H1 (cell line): ENCODE results near the gene CACNB2. TPM values are rescaled to one million over a fixed set of nuclear protein-coding genes. Genes with fewer than 3 reads are reported as not detected.

Experiments
- CTCF ChIA-PET: fragments of 300-600 bp; sonication (Branson Sonifier 250); formaldehyde crosslinking; loops from one replicate; lab custom pipeline; 2021; ENCODE audit not compliant: partially characterized antibody; lab: Charles Lee
- POLR2A ChIA-PET: fragments of 300-600 bp; sonication (Branson Sonifier 250); formaldehyde crosslinking; loops from one replicate; lab custom pipeline; 2021; ENCODE audit warnings: inconsistent platforms; ENCODE audit not compliant: partially characterized antibody; lab: Charles Lee
- DNase-seq, 2 experiments: peaks; one replicate each; pipeline versions ENCODE4 v3.0.0 to v3.0.0-alpha.2; 2010 to 2022; ENCODE audit warnings: low spot score in 2 of 2, low read depth in 1 of 2, mixed read lengths in 1 of 2
- FAIRE-seq: peaks from 2 replicates; lab custom pipeline; 2011; peaks lifted over from hg19 to GRCh38; lab: Jason Lieb, UNC
- H2AFZ ChIP-seq: 2 replicates; pipeline ENCODE4 v1.8.1; 2012; ENCODE audit warnings: low read length, inconsistent platforms
- H2AK5ac ChIP-seq: 2 replicates; pipeline ENCODE4 v1.6.1; 2013; ENCODE audit warnings: low read depth, low read length
- H2BK120ac ChIP-seq: replicated peaks from 2 replicates; pipeline ENCODE3; 2013; ENCODE audit warnings: low read depth, low read length, inconsistent platforms
- H2BK12ac ChIP-seq: 2 replicates; pipeline ENCODE4 v1.6.1; 2013; ENCODE audit warnings: low read depth, low read length
- H2BK15ac ChIP-seq: 2 replicates; pipeline ENCODE4 v1.6.1; 2013; ENCODE audit warnings: low read length
- H2BK20ac ChIP-seq: 2 replicates; pipeline ENCODE4 v1.6.1; 2013; ENCODE audit warnings: low read length
- H2BK5ac ChIP-seq: 2 replicates; pipeline ENCODE4 v1.6.1; 2013; ENCODE audit warnings: low read depth, low read length
- H3K14ac ChIP-seq: 2 replicates; pipeline ENCODE4 v1.6.1; 2013; ENCODE audit warnings: inconsistent platforms; ENCODE audit not compliant: insufficient read length
- H3K18ac ChIP-seq: 2 replicates; pipeline ENCODE4 v1.6.1; 2013; ENCODE audit warnings: low read length; ENCODE audit errors: extremely low read depth
- H3K23ac ChIP-seq: 2 replicates; pipeline ENCODE4 v1.6.1; 2013; ENCODE audit warnings: inconsistent platforms; ENCODE audit not compliant: insufficient read length
- H3K23me2 ChIP-seq: 2 replicates; pipeline ENCODE4 v1.6.1; 2013; ENCODE audit warnings: low read depth, low read length
- H3K27ac ChIP-seq: 2 replicates; pipeline ENCODE4 v1.6.1; 2011; ENCODE audit warnings: low read depth, low read length, inconsistent platforms
- H3K27me3 ChIP-seq, 4 experiments: replicated peaks in 1 of 4; 1 replicate in 1 of 4; 2 replicates in 3 of 4; pipeline versions ENCODE4 v1.6.1 to v1.8.1; 2011 to 2013; ENCODE audit warnings: low read length in 3 of 4, mild to moderate bottlenecking in 3 of 4, inconsistent platforms in 2 of 4, mixed read lengths in 2 of 4, moderate library complexity in 1 of 4; ENCODE audit not compliant: control insufficient read depth in 3 of 4, insufficient read depth in 3 of 4; ENCODE audit errors: extremely low read depth in 1 of 4
- H3K36me3 ChIP-seq, 4 experiments: 2 replicates each; pipeline versions ENCODE4 v1.6.1 to v1.8.1; 2011 to 2013; ENCODE audit warnings: mild to moderate bottlenecking in 4 of 4, low read length in 3 of 4, moderate library complexity in 2 of 4, control low read depth in 1 of 4, inconsistent platforms in 1 of 4; ENCODE audit not compliant: insufficient read depth in 4 of 4, control insufficient read depth in 2 of 4
- H3K4ac ChIP-seq: replicated peaks from 2 replicates; pipeline ENCODE3; 2013; ENCODE audit warnings: low read length, low read depth, mixed read lengths, inconsistent platforms; ENCODE audit not compliant: insufficient read length
- H3K4me1 ChIP-seq, 4 experiments: replicated peaks in 1 of 4; 1 replicate in 1 of 4; 2 replicates in 3 of 4; pipeline versions ENCODE4 v1.6.1 to v1.8.1; 2011 to 2013; ENCODE audit warnings: low read length in 3 of 4, inconsistent platforms in 2 of 4, mixed read lengths in 1 of 4; ENCODE audit not compliant: insufficient read depth in 4 of 4, control insufficient read depth in 3 of 4
- H3K4me2 ChIP-seq, 2 experiments: 2 replicates each; pipeline versions ENCODE4 v1.6.1 to v1.8.1; 2011 to 2013; ENCODE audit warnings: low read depth in 2 of 2, low read length in 2 of 2, control low read depth in 1 of 2, inconsistent platforms in 1 of 2, mild to moderate bottlenecking in 1 of 2; ENCODE audit not compliant: insufficient read depth in 1 of 2
- H3K4me3 ChIP-seq, 4 experiments: fragments of 200-600, 300-600 bp in 1 of 4; sonication (generic), shearing (Covaris generic), sonication (Bioruptor Twin) in 1 of 4; 2 replicates each; pipeline versions ENCODE4 v1.5.1 to v1.8.1; 2011 to 2016; ENCODE audit warnings: low read length in 4 of 4, low read depth in 3 of 4, control low read depth in 2 of 4, inconsistent platforms in 2 of 4, mild to moderate bottlenecking in 2 of 4, mixed read lengths in 1 of 4, moderate library complexity in 1 of 4; ENCODE audit not compliant: insufficient read depth in 2 of 4; ENCODE audit errors: extremely low read depth in 1 of 4
- H3K56ac ChIP-seq: replicated peaks from 2 replicates; pipeline ENCODE3; 2013; ENCODE audit warnings: low read depth, mild to moderate bottlenecking, mixed read lengths, low read length, inconsistent platforms; ENCODE audit not compliant: insufficient read length
- H3K79me1 ChIP-seq: 2 replicates; pipeline ENCODE4 v1.6.1; 2013; ENCODE audit warnings: low read depth, low read length, control low read depth
- H3K79me2 ChIP-seq, 2 experiments: 2 replicates each; pipeline versions ENCODE4 v1.6.1 to v1.8.1; 2012 to 2013; ENCODE audit warnings: low read length in 2 of 2, mild to moderate bottlenecking in 2 of 2, inconsistent platforms in 1 of 2; ENCODE audit not compliant: insufficient read depth in 2 of 2, control insufficient read depth in 1 of 2
- H3K9ac ChIP-seq, 4 experiments: replicated peaks in 1 of 4; 1 replicate in 1 of 4; 2 replicates in 3 of 4; pipeline versions ENCODE4 v1.6.1 to v1.8.1; 2011 to 2013; ENCODE audit warnings: low read depth in 3 of 4, low read length in 3 of 4, control low read depth in 2 of 4, mild to moderate bottlenecking in 2 of 4, moderate library complexity in 2 of 4, inconsistent platforms in 1 of 4; ENCODE audit errors: extremely low read depth in 1 of 4
- H3K9me3 ChIP-seq, 2 experiments: 2 replicates each; pipeline versions ENCODE4 v1.6.1 to v1.8.1; 2012 to 2013; ENCODE audit warnings: mild to moderate bottlenecking in 2 of 2, moderate library complexity in 2 of 2, control low read depth in 1 of 2, inconsistent platforms in 1 of 2, low read depth in 1 of 2, low read length in 1 of 2, mixed read lengths in 1 of 2; ENCODE audit not compliant: insufficient read depth in 2 of 2
- H4K20me1 ChIP-seq, 2 experiments: replicated peaks in 1 of 2; 2 replicates each; pipeline versions ENCODE3 to v1.8.1; 2011 to 2013; ENCODE audit warnings: inconsistent platforms in 2 of 2, low read length in 2 of 2, mild to moderate bottlenecking in 1 of 2; ENCODE audit not compliant: insufficient read depth in 2 of 2, control insufficient read depth in 1 of 2
- H4K5ac ChIP-seq: 2 replicates; pipeline ENCODE4 v1.6.1; 2013; ENCODE audit warnings: low read length, low read depth, mixed read lengths, inconsistent platforms; ENCODE audit not compliant: insufficient read length
- H4K8ac ChIP-seq: 2 replicates; pipeline ENCODE4 v1.8.0; 2013; ENCODE audit warnings: mild to moderate bottlenecking, moderate library complexity, low read length, inconsistent platforms; ENCODE audit not compliant: insufficient read depth; ENCODE audit errors: extremely low read depth
- H4K91ac ChIP-seq: replicated peaks from 2 replicates; pipeline ENCODE3; 2013; ENCODE audit warnings: low read length, mixed read lengths, inconsistent platforms; ENCODE audit not compliant: insufficient read length
- ASH2L ChIP-seq: fragments of 200-600, 300-600 bp; sonication (generic); IDR thresholded peaks from one replicate; pipeline ENCODE4 v1.7.1; 2017; ENCODE audit warnings: low read length
- CBX5 ChIP-seq: fragments of 300-800, 300-1000 bp; sonication (generic); IDR thresholded peaks from 2 replicates; pipeline ENCODE4 v1.7.1; 2016; ENCODE audit warnings: antibody characterized with exemption, low read length, low read depth
- CEBPB ChIP-seq: IDR thresholded peaks from 2 replicates; pipeline ENCODE4 v1.6.1; 2012; ENCODE audit warnings: low read depth, low read length
- CREB1 ChIP-seq: IDR thresholded peaks from 2 replicates; pipeline ENCODE4 v1.6.1; 2012; ENCODE audit warnings: inconsistent platforms
- EZH2 ChIP-seq: fragments of 200-600 bp; sonication (generic); IDR thresholded peaks from 2 replicates; pipeline ENCODE4 v1.7.1; 2012; ENCODE audit warnings: low read depth, mild to moderate bottlenecking, moderate library complexity, low read length, inconsistent platforms; ENCODE audit not compliant: severe bottlenecking
- JUN ChIP-seq: IDR thresholded peaks from 2 replicates; pipeline ENCODE4 v1.6.1; 2011; ENCODE audit warnings: low read depth, mild to moderate bottlenecking, improper control_type of control experiment, low read length
- KDM1A ChIP-seq: fragments of 200-600, 300-600 bp; sonication (generic); IDR thresholded peaks from 2 replicates; pipeline ENCODE4 v1.7.1; 2016; ENCODE audit warnings: mild to moderate bottlenecking, low read length, borderline replicate concordance
- NANOG ChIP-seq: IDR thresholded peaks from 2 replicates; pipeline ENCODE4 v1.6.1; 2011; ENCODE audit warnings: low read length, low read depth, mild to moderate bottlenecking, inconsistent platforms; ENCODE audit not compliant: insufficient read depth, poor library complexity, severe bottlenecking
- NRF1 ChIP-seq: IDR thresholded peaks from 2 replicates; pipeline ENCODE4 v1.6.1; 2011; ENCODE audit warnings: mild to moderate bottlenecking, low read depth, low read length, improper control_type of control experiment
- SAP30 ChIP-seq: fragments of 300-600 bp; sonication (generic); IDR thresholded peaks from 2 replicates; pipeline ENCODE4 v1.7.1; 2012; ENCODE audit warnings: low read length, moderate library complexity, mild to moderate bottlenecking, inconsistent platforms; ENCODE audit not compliant: insufficient read depth, insufficient replicate concordance
- SP1 ChIP-seq: IDR thresholded peaks from 2 replicates; pipeline ENCODE4 v1.6.1; 2011; ENCODE audit warnings: low read depth, low read length
- SP2 ChIP-seq: IDR thresholded peaks from 2 replicates; pipeline ENCODE4 v1.6.1; 2012; ENCODE audit warnings: mild to moderate bottlenecking, low read length, inconsistent platforms
- SP4 ChIP-seq: IDR thresholded peaks from 2 replicates; pipeline ENCODE4 v1.6.1; 2012; ENCODE audit warnings: low read length, inconsistent platforms
- WGBS, 2 experiments: shearing (Covaris generic) in 1 of 2; methylation state at CpG; one replicate each; pipeline versions ENCODE4 v1.1.6 to v1.1.7; 2013 to 2015; ENCODE audit warnings: low lambda C conversion rate in 2 of 2, mixed read lengths in 2 of 2, inconsistent platforms in 1 of 2, low coverage in 1 of 2, missing lambda C conversion rate in 1 of 2; ENCODE audit not compliant: insufficient replicate concordance in 2 of 2, insufficient coverage in 1 of 2, insufficient read length in 1 of 2; ENCODE audit errors: extremely low coverage in 1 of 2, missing lambda C conversion rate in 1 of 2; 5-methylcytosine and 5-hydroxymethylcytosine counted together
- polyA plus RNA-seq, 7 experiments: library from polyadenylated mRNA; depleted of rRNA in 3 of 7; stranded (reverse) in 5 of 7; unstranded in 2 of 7; fragments of >200 nt in 5 of 7; fragments of 200-250 nt in 2 of 7; gene quantifications; 1 replicate in 5 of 7; 2 replicates in 1 of 7; 4 replicates in 1 of 7; pipeline versions ENCODE4 v1.2.1 to v1.2.3, GENCODE V29; 2011 to 2013; ENCODE audit warnings: missing spikeins in 2 of 7, mixed read lengths in 2 of 7
- total RNA-seq: library from RNA; stranded (reverse); fragmentation: NEBNext Ultra II Directional; extraction: Animal tissue kit (Norgen Biotek cat#: 25700); gene quantifications from 2 replicates; pipeline ENCODE4 v1.2.1, GENCODE V29; 2021
- TF ChIP-seq, protein P1 (sequence below): IDR thresholded peaks from 2 replicates; pipeline ENCODE4 v1.6.1; 2012; ENCODE audit warnings: low read length, inconsistent platforms

Gene CACNB2
- total and polyA plus RNA-seq, 2 of the 8 experiments (the other 6 are each of a cell fraction or from before 2014, with no cell fraction given): 2.4 to 3.2 TPM

- H2AK5ac ChIP-seq: no peak overlapping the region
- no peak for FAIRE-seq
- H4K91ac ChIP-seq: no peak overlapping the region
- no peaks in the 10 kb centered on the region for H3K79me1 ChIP-seq
- H2BK15ac ChIP-seq: no peak overlapping the region
- no peak overlapping the region for H3K56ac ChIP-seq
- ChIA-PET POLR2A (no interaction called here), CTCF (interaction anchor here (0.8 to 2.4 kb wide), 4 partner anchors 10 to 348 kb away, joined by 3 to 14 read pairs (median 6); no protein-coding TSS in a partner anchor)
- no peaks in the 10 kb centered on the region for H3K36me3 ChIP-seq
- no peak overlapping the region for H3K9ac ChIP-seq
- H2BK20ac ChIP-seq: no peak overlapping the region
- no peaks in the 10 kb centered on the region for H3K27me3 ChIP-seq
- no peak overlapping the region for H3K14ac ChIP-seq
- no peak overlapping the region for H2BK5ac ChIP-seq
- no peak for DNase-seq
- H3K4me2 ChIP-seq: no peak overlapping the region
- WGBS, 2 experiments: 95% methylated on average over 2 of the region's 2 CpGs; no CpG with 5 or more reads in 1 of the 2 experiments
- no peaks in the 10 kb centered on the region for H3K79me2 ChIP-seq
- no peak overlapping the region for H2AFZ ChIP-seq
- H4K8ac ChIP-seq: no peak overlapping the region
- peaks cover 0 to 2% of the 10 kb centered on the region in 2 experiments for H4K20me1 ChIP-seq
- no peak overlapping the region for H3K4ac ChIP-seq
- no peak overlapping the region for H3K27ac ChIP-seq
- peaks cover 0 to 3% (median 1%) of the 10 kb centered on the region in 4 experiments; a peak in 3 of 7 replicates for H3K4me1 ChIP-seq
- no peaks in the 10 kb centered on the region for H3K9me3 ChIP-seq
- no peak overlapping the region for H3K23ac ChIP-seq
- no peaks in the 10 kb centered on the region for H3K23me2 ChIP-seq
- no peak overlapping the region for H2BK120ac ChIP-seq
- H2BK12ac ChIP-seq: no peak overlapping the region
- no peak overlapping the region for H3K4me3 ChIP-seq
- H3K18ac ChIP-seq: no peak overlapping the region
- no peak overlapping the region for H4K5ac ChIP-seq
- no peak for TF ChIP-seq JUN
- no peak for TF ChIP-seq CBX5
- no peak for TF ChIP-seq CREB1
- TF ChIP-seq SP1: no peak
- no peak for TF ChIP-seq CEBPB
- no peak for TF ChIP-seq NRF1
- TF ChIP-seq EZH2: no peak
- TF ChIP-seq, protein P1, sequence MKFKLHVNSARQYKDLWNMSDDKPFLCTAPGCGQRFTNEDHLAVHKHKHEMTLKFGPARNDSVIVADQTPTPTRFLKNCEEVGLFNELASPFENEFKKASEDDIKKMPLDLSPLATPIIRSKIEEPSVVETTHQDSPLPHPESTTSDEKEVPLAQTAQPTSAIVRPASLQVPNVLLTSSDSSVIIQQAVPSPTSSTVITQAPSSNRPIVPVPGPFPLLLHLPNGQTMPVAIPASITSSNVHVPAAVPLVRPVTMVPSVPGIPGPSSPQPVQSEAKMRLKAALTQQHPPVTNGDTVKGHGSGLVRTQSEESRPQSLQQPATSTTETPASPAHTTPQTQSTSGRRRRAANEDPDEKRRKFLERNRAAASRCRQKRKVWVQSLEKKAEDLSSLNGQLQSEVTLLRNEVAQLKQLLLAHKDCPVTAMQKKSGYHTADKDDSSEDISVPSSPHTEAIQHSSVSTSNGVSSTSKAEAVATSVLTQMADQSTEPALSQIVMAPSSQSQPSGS: no peak
- TF ChIP-seq SAP30: no peak
- no peak for TF ChIP-seq KDM1A
- TF ChIP-seq SP4: no peak
- no peak for TF ChIP-seq SP2
- TF ChIP-seq NANOG: no peak
- TF ChIP-seq ASH2L: no peak
Observed at GRCh38 chr10:18223898-18224297, 83.7 kb downstream of the CACNB2 start.
